Measurements from ENCODE around the gene DOCK1.

DNA sequence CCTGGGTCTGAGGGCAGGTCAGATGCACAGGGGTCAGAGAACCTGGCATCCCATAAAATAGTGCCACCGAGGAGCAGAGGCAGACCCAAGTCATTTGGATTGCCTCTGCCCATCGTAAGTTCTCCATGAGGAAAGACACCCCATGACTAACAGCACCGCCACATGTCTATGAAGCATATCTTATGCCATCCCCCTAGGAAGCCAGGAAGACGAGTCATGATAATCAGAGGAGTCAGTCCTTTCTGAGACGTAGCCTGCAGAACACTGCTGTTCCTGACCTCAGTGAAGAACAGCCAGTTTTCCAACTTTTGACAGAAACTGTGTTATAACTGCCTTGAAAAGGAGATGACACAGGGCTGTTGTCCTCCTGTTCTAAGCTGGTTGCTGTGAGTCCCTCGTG, 239.9 kb downstream of the DOCK1 start:
- TF ChIP-seq CTCF (conservative IDR thresholded peaks at IDR 0.05; ENCODE audit: low read length) (no peak), EZH2phosphoT487 (IDR thresholded peaks at IDR 0.05; ENCODE audit: borderline replicate concordance) (no peak)
